GM18508 (cell line): ENCODE measurements around the gene FGGY.

Experiments used
- ATAC-seq: cut with Tn5 transposase; IDR thresholded peaks from one replicate; pipeline ENCODE4 v1.9.1; 2021; ENCODE audit warnings: moderate number of reproducible peaks; ENCODE audit not compliant: insufficient read depth, unreplicated experiment

Gene FGGY

GRCh38 chr1:59766227-59766855, 469.4 kb downstream of the FGGY start:
- no peak for ATAC-seq

GRCh38 chr1:59767119-59767518, 470.2 kb downstream of the FGGY start:
- no peak for ATAC-seq

GRCh38 chr1:59768792-59769735, 472.2 kb downstream of the FGGY start:
- no peak for ATAC-seq

GRCh38 chr1:59769736-59770095, 472.8 kb downstream of the FGGY start:
- no peak for ATAC-seq

GRCh38 chr1:59771361-59771760, 474.5 kb downstream of the FGGY start:
- no peak for ATAC-seq

- ATAC-seq: no peak
These were observed 478.6 kb downstream of the FGGY start for GRCh38 chr1:59775480-59775879.

GRCh38 chr1:59776960-59777852, 480.3 kb downstream of the FGGY start:
- ATAC-seq: no peak

GRCh38 chr1:59779949-59780348, 483.1 kb downstream of the FGGY start:
- no peak for ATAC-seq

- no peak for ATAC-seq
These were observed 491.9 kb downstream of the FGGY start for GRCh38 chr1:59788825-59789224.

GRCh38 chr1:59798600-59798999, 501.7 kb downstream of the FGGY start:
- no peak for ATAC-seq

- no peak for ATAC-seq
These were observed 506.7 kb downstream of the FGGY start for GRCh38 chr1:59803458-59804038.

- no peak for ATAC-seq
These were observed 507.4 kb downstream of the FGGY start for GRCh38 chr1:59804301-59804700.

GRCh38 chr1:59805554-59805953, 508.7 kb downstream of the FGGY start:
- no peak for ATAC-seq
